Keratinocyte (primary cell): Measurements from ENCODE around the gene PDK2.

Experiments used
- EZH2 ChIP-seq: IDR thresholded peaks from one replicate; pipeline ENCODE4 v1.6.1; 2012; ENCODE audit warnings: inconsistent platforms, mild to moderate bottlenecking, low read length, moderate library complexity
- TF ChIP-seq, protein P1 (sequence below), 3 experiments: IDR thresholded peaks in 1 of 3; conservative IDR thresholded peaks in 1 of 3; optimal IDR thresholded peaks in 1 of 3; 2 replicates in 2 of 3; 3 replicates in 1 of 3; pipeline versions ENCODE3 to v1.5.1; 2011; ENCODE audit warnings: low read length in 3 of 3, mild to moderate bottlenecking in 3 of 3, moderate library complexity in 2 of 3, control low read depth in 1 of 3, inconsistent platforms in 1 of 3; ENCODE audit not compliant: insufficient read depth in 2 of 3; ENCODE audit errors: extremely low read depth in 1 of 3

GRCh38 chr17:50133028-50133768 is 38.0 kb downstream of the PDK2 start:
- TF ChIP-seq, protein P1, sequence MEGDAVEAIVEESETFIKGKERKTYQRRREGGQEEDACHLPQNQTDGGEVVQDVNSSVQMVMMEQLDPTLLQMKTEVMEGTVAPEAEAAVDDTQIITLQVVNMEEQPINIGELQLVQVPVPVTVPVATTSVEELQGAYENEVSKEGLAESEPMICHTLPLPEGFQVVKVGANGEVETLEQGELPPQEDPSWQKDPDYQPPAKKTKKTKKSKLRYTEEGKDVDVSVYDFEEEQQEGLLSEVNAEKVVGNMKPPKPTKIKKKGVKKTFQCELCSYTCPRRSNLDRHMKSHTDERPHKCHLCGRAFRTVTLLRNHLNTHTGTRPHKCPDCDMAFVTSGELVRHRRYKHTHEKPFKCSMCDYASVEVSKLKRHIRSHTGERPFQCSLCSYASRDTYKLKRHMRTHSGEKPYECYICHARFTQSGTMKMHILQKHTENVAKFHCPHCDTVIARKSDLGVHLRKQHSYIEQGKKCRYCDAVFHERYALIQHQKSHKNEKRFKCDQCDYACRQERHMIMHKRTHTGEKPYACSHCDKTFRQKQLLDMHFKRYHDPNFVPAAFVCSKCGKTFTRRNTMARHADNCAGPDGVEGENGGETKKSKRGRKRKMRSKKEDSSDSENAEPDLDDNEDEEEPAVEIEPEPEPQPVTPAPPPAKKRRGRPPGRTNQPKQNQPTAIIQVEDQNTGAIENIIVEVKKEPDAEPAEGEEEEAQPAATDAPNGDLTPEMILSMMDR (optimal IDR thresholded peaks at IDR 0.05 in 1 of 3, IDR thresholded peaks at IDR 0.05 in 1 of 3, conservative IDR thresholded peaks at IDR 0.05 in 1 of 3; ENCODE audit: extremely low read depth in 1 of 3, insufficient read depth in 2 of 3, low read length in 3 of 3): no peak
- TF ChIP-seq EZH2: no peak
